SU-DHL-6 (cell line): Measurements from ENCODE around the gene PLEKHO1.
"Not testable (repeated sequence)": the region's sequence is repeated elsewhere in the genome, so short reads cannot be mapped to it uniquely, and the experiment has no call there.

Experiments used
- H2AFZ ChIP-seq: fragments of 200-600 bp; sonication (generic); 2 replicates; pipeline ENCODE4 v1.6.1; 2014; ENCODE audit warnings: low read depth, mild to moderate bottlenecking, moderate library complexity, mixed read lengths, antibody characterized with exemption, low read length; ENCODE audit not compliant: severe bottlenecking
- H3F3A ChIP-seq: fragments of 200-600 bp; shearing (Covaris generic); 2 replicates; pipeline ENCODE4 v1.6.0; 2016; ENCODE audit warnings: antibody characterized with exemption, mild to moderate bottlenecking; ENCODE audit not compliant: insufficient read depth
- H3K27ac ChIP-seq: fragments of 200-600 bp; sonication (generic); 2 replicates; pipeline ENCODE4 v1.5.1; 2016; ENCODE audit warnings: low read depth, mild to moderate bottlenecking, low read length, moderate library complexity, mixed read lengths
- H3K27me3 ChIP-seq: fragments of 200-600 bp; sonication (generic), shearing (Covaris generic); 2 replicates; pipeline ENCODE4 v1.6.0; 2014; ENCODE audit warnings: mild to moderate bottlenecking, low read length
- H3K36me3 ChIP-seq: fragments of 200-600 bp; sonication (generic); 2 replicates; pipeline ENCODE4 v1.6.1; 2014; ENCODE audit warnings: mild to moderate bottlenecking, low read length, mixed read lengths
- H3K4me2 ChIP-seq: fragments of 300-600, 200-600 bp; shearing (Covaris generic), sonication (generic); 2 replicates; pipeline ENCODE4 v1.6.0; 2014; ENCODE audit warnings: low read length, low read depth, mild to moderate bottlenecking; ENCODE audit not compliant: poor library complexity, severe bottlenecking
- H3K4me3 ChIP-seq: fragments of 200-600 bp; sonication (generic); 2 replicates; pipeline ENCODE4 v1.5.1; 2014; ENCODE audit warnings: antibody characterized with exemption, low read length, mild to moderate bottlenecking, mixed read lengths; ENCODE audit not compliant: insufficient read depth, poor library complexity, severe bottlenecking
- H3K79me2 ChIP-seq: fragments of 200-600 bp; sonication (generic); 2 replicates; pipeline ENCODE4 v1.6.1; 2014; ENCODE audit warnings: mild to moderate bottlenecking, low read length, moderate library complexity; ENCODE audit not compliant: insufficient read depth
- H3K9ac ChIP-seq: fragments of 200-600 bp; sonication (generic); 2 replicates; pipeline ENCODE4 v1.7.0; 2014; ENCODE audit warnings: mild to moderate bottlenecking, low read length
- H3K9me2 ChIP-seq: fragments of 200-600 bp; sonication (generic); replicated peaks from 2 replicates; pipeline ENCODE4 v1.6.1; 2014; ENCODE audit warnings: low read length; ENCODE audit not compliant: insufficient read depth
- H3K9me3 ChIP-seq: fragments of 200-600 bp; sonication (generic); 2 replicates; pipeline ENCODE4 v1.6.1; 2014; ENCODE audit warnings: low read length, mixed read lengths; ENCODE audit not compliant: insufficient read depth
- H4K20me1 ChIP-seq: fragments of 200-600 bp; sonication (generic); 2 replicates; pipeline ENCODE4 v1.6.1; 2014; ENCODE audit warnings: low read depth, mild to moderate bottlenecking, antibody characterized with exemption, low read length, moderate library complexity, mixed read lengths
- EZH2phosphoT487 ChIP-seq: fragments of 200-600 bp; sonication (generic), shearing (Covaris generic); conservative IDR thresholded peaks from 2 replicates; pipeline ENCODE4 v1.6.1; 2018; ENCODE audit warnings: mild to moderate bottlenecking, antibody characterized with exemption, low read length, moderate library complexity, mixed read lengths
- TF ChIP-seq, protein P1 (sequence below): fragments of 200-600 bp; sonication (generic); IDR thresholded peaks from one replicate; pipeline ENCODE4 v1.5.1; 2017; ENCODE audit warnings: antibody characterized with exemption, mild to moderate bottlenecking, low read length, moderate library complexity; ENCODE audit not compliant: insufficient read depth, poor library complexity, severe bottlenecking

Gene PLEKHO1

DNA sequence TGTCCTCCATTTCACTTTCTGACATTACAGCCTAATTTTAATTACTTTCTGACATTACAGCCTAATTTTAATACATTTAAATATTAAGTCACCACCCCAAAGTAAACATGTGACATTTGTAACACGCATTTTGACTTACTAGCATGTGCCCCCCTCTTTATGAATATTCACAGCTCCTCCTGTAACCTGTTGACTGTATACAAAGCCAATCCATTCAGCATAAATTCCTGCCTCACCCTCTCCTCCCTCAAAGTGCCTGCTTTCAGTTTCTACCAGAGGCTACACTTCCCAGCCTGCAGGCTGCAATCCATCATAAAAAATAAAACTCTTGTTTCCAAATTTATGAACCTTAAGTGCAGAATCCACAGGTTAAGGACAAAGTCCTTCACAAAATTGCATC is 46.7 kb downstream of the PLEKHO1 start:
- Histone ChIP-seq H3K27ac (no peak overlapping the region), H3K79me2 (no peaks in the 10 kb centered on the region)
- no peak for TF ChIP-seq EZH2phosphoT487
- TF ChIP-seq, protein P1, sequence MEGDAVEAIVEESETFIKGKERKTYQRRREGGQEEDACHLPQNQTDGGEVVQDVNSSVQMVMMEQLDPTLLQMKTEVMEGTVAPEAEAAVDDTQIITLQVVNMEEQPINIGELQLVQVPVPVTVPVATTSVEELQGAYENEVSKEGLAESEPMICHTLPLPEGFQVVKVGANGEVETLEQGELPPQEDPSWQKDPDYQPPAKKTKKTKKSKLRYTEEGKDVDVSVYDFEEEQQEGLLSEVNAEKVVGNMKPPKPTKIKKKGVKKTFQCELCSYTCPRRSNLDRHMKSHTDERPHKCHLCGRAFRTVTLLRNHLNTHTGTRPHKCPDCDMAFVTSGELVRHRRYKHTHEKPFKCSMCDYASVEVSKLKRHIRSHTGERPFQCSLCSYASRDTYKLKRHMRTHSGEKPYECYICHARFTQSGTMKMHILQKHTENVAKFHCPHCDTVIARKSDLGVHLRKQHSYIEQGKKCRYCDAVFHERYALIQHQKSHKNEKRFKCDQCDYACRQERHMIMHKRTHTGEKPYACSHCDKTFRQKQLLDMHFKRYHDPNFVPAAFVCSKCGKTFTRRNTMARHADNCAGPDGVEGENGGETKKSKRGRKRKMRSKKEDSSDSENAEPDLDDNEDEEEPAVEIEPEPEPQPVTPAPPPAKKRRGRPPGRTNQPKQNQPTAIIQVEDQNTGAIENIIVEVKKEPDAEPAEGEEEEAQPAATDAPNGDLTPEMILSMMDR, result no peak

DNA sequence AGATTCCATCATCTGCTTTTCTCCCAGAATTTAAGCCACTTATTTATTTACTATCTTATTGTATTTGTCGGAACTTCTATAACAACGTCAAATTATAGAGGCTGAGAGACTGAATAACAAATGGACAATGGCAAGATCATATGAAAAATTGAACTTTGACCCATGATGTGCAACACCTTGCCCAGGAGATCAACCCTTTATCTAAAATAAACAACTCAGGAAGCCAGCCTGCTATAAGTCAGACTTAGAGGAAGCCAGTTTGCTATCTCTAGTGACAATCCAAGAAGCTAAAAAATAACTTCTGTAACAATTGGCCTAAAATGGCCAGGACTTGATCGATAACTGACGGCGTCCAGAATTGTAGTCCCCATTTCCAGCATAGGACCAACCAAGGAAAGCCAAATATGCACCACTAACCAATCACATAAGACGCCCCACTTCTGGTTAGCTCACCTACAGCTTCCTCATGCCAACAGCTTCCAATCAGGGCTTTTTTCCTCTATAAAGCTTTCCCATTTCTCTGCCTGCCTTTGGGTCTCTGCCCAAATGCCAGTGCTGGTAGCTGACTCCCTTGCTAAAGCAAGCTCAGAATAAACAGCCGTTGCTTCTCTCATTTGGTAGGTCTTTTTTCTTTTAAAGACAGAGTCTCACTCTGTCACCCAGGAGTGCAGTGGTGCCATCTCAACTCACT is 57.7 kb downstream of the PLEKHO1 start:
- Histone ChIP-seq H3K4me2 (no peak overlapping the region), H3K9ac (no peak overlapping the region), H3F3A (no peaks in the 10 kb centered on the region), H3K79me2 (no peaks in the 10 kb centered on the region), H3K27me3 (no peaks in the 10 kb centered on the region), H3K9me3 (no peaks in the 10 kb centered on the region), H3K36me3 (no peaks in the 10 kb centered on the region), H2AFZ (no peak overlapping the region), H3K27ac (no peak overlapping the region), H3K4me3 (no peak overlapping the region), H3K9me2 (no peaks in the 10 kb centered on the region), H4K20me1 (no peaks in the 10 kb centered on the region)
- no peak for TF ChIP-seq EZH2phosphoT487
- TF ChIP-seq, protein P1, result no peak

More for the DNA sequence above, 46.7 kb downstream of the PLEKHO1 start:
- Histone ChIP-seq H3K36me3 (no peaks in the 10 kb centered on the region), H3K4me2 (no peak overlapping the region), H3K9me3 (no peaks in the 10 kb centered on the region), H3K27me3 (no peaks in the 10 kb centered on the region), H3F3A (no peaks in the 10 kb centered on the region), H4K20me1 (no peaks in the 10 kb centered on the region), H3K9ac (no peak overlapping the region), H3K4me3 (no peak overlapping the region), H3K9me2 (no peaks in the 10 kb centered on the region), H2AFZ (no peak overlapping the region)

DNA sequence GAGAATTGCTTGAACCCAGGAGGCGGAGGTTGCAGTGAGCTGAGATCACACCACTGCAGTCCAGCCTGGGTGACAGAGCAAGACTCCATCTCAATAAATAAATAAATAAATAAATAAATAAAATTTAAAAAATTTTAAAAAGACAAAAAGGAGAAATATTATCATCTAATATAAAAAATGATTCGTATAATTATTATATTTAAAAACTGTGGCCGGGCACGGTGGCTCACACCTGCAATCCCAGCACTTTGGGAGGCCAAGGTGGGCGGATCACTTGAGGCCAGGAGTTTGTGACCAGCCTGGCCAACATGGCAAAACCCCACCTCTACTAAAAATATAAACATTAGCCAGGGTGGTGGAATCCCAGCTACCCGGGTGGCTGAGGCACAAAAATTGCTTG is 58.7 kb downstream of the PLEKHO1 start:
- H3K9ac ChIP-seq, H3K36me3 ChIP-seq: not testable (repeated sequence)

More for the DNA sequence above, 58.7 kb downstream of the PLEKHO1 start:
- not testable (repeated sequence) for H3K27me3 ChIP-seq, H3K9me2 ChIP-seq, H3K27ac ChIP-seq, H3F3A ChIP-seq, H3K4me3 ChIP-seq, H3K4me2 ChIP-seq, H2AFZ ChIP-seq, H3K79me2 ChIP-seq, H4K20me1 ChIP-seq, H3K9me3 ChIP-seq
